CMK (cell line): ENCODE results near the gene TRIOBP.
"Not testable (repeated sequence)": the region's sequence is repeated elsewhere in the genome, so short reads cannot be mapped to it uniquely, and the experiment has no call there.

ENCODE experiments used
- DNase-seq: peaks from one replicate; pipeline ENCODE4 v3.0.0-alpha.2; 2010; ENCODE audit warnings: low read depth

TRIOBP gene

DNA sequence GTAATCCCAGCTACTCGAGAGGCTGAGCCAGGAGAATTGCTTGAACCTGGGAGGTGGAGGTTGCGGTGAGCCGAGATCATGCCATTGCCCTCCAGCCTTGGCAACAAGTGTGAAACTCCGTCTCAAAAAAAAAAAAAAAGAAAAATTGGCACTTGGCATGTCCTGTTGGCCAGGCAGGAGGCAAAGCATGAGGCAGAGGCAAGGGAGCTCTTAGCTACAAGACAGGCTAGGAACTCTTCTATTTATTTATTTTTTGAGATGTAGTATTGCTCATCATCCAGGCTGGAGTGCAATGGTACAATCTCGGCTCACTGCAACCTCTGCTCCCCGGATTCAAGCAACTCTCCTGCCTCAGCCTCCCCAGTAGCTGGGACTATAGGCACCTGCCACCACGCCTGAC lies 2.7 kb upstream of the TRIOBP start:
- not testable (repeated sequence) for DNase-seq

DNA sequence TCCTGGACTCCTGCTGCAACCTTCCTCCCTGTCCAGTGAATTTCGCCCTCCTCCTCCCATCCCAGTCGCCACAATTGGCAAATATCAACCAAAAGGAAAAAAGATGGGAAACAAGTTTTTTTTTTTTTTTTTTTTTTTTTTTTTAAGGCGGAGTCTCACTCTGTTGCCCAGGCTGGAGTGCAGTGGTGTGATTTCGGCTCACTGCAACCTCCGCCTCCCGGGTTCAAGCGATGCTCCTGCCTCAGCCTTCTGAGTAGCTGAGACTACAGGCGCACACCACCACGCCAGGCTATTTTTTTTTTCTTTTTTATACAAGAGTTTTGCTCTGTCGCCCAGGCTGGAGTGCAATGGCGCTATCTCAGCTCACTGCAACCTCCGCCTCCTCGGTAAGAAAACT lies 590 bp upstream of the TRIOBP start:
- not testable (repeated sequence) for DNase-seq

GRCh38 chr22:37697538-37697835 lies 639 bp downstream of the TRIOBP start:
- no peak for DNase-seq

DNA sequence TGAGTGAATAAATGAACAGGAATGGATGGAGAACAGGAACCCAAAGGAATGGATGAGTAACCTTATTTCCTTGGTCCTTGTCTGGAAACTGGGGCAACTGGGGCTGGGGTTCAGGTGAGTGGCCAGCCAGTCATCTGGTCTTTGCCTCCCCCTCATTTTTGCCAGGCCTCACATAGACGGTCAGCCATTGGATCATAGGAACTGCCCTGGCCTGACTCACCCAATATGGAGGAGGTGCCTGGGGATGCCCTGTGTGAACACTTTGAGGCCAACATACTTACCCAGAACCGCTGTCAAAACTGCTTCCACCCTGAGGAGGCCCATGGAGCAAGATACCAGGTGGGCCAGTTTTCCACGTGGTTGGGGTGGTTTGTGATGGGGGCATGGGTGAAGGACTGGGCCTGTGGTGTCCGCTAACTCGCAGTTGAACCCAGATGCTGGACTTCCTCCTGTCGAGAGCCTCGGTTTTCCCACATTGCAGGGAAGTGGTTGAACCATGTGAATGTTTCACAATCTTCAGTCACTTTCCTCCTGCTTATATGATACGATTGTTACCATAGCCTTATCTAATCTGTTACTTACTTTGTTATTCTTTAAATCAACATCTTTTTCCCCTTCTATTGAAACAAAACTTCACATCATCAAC lies 4.4 kb downstream of the TRIOBP start:
- no peak for DNase-seq

GRCh38 chr22:37703906-37704305 lies 7.1 kb downstream of the TRIOBP start:
- no peak for DNase-seq

DNA sequence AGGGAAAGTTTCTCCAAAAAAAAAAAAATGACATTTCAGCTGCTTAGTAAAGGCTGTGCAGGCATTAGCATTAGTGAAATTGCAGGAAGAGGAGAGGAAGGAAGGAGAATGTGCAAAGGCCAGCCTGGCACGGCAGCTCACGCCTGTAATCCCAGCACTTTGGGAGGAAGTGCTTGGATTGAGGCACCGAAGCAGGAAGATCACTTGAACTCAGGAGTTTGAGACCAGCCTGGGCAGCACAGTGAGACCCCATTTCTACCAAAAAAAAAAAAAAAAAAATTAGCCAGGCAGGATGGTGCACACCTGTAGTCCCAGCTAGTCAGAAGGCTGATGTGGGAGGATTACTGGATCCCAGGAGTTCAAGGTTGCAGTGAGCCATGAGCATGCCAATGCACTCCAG lies 7.8 kb downstream of the TRIOBP start:
- no peak for DNase-seq

DNA sequence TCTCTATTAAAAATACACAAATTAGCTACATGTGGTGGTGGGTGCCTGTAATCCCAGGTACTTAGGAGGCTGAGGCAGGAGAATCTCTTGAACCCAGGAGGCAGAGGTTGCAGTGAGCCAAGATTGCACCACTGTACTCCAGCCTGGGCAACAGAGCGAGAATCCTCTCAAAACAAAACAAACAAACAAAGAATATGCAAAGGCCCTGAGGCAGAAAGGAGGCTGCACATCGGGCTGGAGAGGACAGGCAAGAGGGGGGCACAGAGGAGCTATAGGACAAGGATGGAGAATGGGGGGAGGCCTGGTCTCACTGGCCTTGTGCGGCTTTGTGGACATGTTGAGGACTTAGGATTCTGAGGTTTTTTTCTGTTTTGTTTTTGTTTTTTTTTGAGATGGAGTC lies 8.4 kb downstream of the TRIOBP start:
- DNase-seq: no peak

DNA sequence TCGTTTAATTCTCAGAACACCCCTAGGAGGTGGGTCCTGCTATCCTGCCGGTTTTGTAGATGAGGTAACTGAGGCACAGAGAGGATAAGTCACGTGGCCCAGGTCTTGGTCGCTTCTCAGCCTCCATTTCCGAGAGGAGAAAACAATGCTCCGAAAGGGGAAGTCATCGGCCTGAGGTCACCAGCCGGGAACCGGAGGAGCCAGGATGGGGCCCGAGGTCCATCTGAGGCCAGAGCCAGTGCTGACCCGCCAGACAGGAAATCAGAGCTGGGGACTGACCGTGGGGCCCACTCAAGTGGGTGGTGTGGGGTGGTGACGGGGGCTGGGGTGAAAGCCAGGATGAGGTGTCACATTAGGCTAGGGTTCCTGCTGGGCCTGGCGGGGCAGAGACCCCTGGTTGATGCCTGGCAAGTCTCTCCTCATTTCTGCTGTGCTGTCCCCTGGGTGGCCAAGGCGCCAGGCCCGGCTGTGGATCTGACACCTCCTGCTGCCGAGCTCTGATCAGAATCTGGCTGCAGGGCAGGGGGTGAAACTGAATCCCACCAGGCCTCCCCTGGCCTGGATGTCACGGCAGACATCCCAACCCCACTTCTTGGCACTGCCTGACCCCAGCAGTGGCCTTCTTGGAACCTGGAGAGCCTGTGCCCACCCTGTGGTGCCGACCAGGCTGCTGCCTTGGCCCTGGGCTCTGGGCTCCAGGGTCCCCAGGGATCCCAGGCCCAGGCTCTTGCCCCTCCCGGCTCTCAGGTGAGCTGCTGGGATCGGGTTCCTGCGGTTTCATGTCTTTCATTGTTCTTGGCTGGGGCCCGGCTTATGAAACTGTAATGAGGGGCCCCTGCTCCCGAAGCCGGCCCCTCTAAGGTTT lies 12.0 kb downstream of the TRIOBP start:
- no peak for DNase-seq

- no peak for DNase-seq
Measured at GRCh38 chr22:37709445-37709765, 12.6 kb downstream of the TRIOBP start.

- DNase-seq: no peak
Measured at GRCh38 chr22:37710675-37711074, 13.8 kb downstream of the TRIOBP start.

DNA sequence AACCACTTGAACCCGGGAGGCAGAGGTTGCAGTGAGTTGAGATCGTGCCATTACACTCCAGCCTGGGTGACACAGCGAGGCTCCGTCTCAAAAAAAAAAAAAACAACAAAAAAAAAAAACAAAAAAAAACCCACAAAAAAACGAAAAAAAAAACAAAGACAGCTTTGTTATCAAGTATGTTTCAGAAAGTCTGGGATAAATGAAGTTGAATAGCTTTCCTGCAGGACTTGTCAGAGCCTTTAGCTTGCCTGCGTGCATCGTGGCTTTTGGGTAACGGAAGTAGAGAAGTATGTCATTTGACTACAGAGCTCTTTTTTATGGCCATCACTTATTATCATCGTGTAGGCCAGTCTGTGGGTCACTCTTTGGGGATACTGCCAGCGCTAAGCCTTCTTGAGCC lies 14.6 kb downstream of the TRIOBP start:
- no peak for DNase-seq

- no peak for DNase-seq
Measured at GRCh38 chr22:37713761-37714160, 16.9 kb downstream of the TRIOBP start.

- DNase-seq: no peak
Measured at GRCh38 chr22:37714634-37715033, 17.8 kb downstream of the TRIOBP start.

GRCh38 chr22:37715760-37716159 lies 18.9 kb downstream of the TRIOBP start:
- no peak for DNase-seq

DNA sequence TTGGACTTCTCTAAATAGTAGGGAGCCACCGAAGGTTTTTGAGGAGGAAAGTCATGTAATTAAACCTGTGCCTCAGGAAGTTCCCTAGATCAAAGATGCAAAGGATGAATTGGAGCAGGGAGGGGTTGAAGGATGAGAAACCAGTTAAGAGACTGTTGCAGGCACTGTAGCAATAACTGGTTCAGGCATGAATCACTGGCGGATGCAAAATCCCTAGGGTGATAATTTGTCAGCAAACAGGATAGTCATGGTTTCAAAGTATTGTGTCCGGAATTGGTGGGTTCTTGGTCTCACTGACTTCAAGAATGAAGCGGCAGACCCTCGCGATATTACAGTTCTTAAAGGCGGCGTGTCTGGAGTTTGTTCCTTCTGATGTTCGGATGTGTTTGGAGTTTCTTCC lies 19.9 kb downstream of the TRIOBP start:
- DNase-seq: no peak

DNA sequence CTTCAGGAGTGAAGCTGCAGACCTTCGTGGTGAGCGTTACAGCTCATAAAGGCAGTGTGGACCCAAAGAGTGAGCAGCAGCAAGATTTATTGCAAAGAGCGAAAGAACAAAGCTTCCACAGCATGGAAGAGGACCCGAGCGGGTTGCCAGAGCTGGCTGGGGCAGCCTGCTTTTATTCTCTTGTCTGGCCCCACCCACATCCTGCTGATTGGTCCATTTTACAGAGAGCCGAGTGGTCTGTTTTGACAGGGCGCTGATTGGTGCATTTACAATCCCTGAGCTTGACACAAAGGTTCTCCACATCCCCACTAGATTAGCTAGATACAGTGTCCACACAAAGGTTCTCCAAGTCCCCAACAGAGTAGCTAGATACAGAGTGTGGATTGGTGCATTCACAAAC lies 20.4 kb downstream of the TRIOBP start:
- DNase-seq: not testable (repeated sequence)

- DNase-seq: not testable (repeated sequence)
Measured at GRCh38 chr22:37717746-37718305, 21.0 kb downstream of the TRIOBP start.

- DNase-seq: no peak
Measured at GRCh38 chr22:37725551-37726240, 28.8 kb downstream of the TRIOBP start.

DNA sequence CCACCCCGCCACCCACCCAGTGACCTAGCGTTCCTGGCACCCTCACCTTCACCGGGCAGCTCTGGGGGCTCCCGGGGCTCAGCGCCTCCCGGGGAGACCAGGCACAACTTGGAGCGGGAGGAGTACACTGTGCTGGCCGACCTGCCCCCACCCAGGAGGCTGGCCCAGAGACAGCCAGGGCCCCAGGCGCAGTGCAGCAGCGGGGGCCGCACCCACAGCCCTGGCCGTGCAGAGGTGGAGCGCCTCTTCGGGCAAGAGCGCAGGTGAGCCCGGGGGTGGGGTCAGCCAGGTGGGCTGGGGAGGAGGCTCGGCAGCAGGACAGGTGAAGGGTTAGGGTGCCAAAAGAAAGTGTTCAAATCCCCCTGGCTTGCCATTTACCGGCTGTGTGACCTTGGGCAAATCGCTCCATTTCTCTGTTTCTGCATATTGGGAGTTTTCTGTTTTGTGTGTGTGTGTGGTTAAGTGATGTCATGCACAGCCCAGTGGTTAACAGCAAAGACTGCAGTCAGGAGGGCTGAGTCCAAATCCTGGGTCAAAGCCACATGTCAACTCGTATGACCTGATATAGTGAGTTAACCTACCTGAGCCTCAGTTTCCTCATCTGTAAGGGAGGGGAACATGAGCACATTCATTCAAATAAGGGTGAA lies 29.5 kb downstream of the TRIOBP start:
- no peak for DNase-seq

- DNase-seq: no peak
Measured at GRCh38 chr22:37728620-37729019, 31.8 kb downstream of the TRIOBP start.

DNA sequence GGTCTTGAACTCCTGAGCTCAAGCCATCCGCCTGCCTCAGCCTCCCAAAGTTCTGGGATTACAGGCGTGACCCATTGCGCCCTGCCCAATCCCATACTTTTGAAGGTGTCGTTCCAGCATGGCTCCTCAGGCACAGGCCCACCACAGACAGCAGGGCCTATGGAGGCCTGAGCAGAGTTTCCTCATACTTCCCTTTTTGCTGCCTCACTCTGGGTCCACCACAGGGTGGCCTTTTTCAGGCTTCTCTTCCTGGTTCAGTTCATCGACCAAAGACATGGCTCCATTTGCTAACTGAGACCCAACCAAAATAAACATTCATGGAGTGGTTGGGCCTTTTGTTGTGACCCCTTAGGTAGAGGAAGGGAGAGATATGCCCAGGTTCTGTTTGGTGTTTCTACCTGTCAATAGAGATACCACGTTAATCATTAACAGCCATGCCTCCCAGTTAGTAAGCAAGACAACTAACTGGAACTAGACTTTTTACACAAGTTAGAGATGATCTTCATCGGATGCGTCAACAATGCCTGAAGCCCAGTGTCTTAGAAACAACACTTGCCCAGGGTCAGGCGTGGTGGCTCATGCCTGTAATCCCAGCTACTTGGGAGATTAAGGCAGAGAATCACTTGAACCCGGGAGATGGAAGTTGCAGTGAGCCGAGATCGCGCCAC lies 35.1 kb downstream of the TRIOBP start:
- no peak for DNase-seq
